H1 (cell line): Measurements from ENCODE around the gene CARD14. TPM values are rescaled to one million over a fixed set of nuclear protein-coding genes. Genes with fewer than 3 reads are reported as not detected.

Source experiments
- BACH1 ChIP-seq: IDR thresholded peaks from 2 replicates; pipeline ENCODE4 v1.6.1; 2012; ENCODE audit warnings: low read length, improper control_type of control experiment
- HDAC6 ChIP-seq: IDR thresholded peaks from one replicate; pipeline ENCODE4 v1.7.1; 2012; ENCODE audit warnings: low read depth, mild to moderate bottlenecking, inconsistent platforms, low read length, moderate library complexity
- SIRT6 ChIP-seq: IDR thresholded peaks from one replicate; pipeline ENCODE4 v1.7.1; 2012; ENCODE audit warnings: low read length, inconsistent platforms
- USF2 ChIP-seq: IDR thresholded peaks from 2 replicates; pipeline ENCODE4 v1.6.1; 2011; ENCODE audit warnings: low read length, improper control_type of control experiment
- polyA plus RNA-seq, 7 experiments: library from polyadenylated mRNA; depleted of rRNA in 3 of 7; stranded (reverse) in 5 of 7; unstranded in 2 of 7; fragments of >200 nt in 5 of 7; fragments of 200-250 nt in 2 of 7; gene quantifications; 1 replicate in 5 of 7; 2 replicates in 1 of 7; 4 replicates in 1 of 7; pipeline versions ENCODE4 v1.2.1 to v1.2.3, GENCODE V29; 2011 to 2013; ENCODE audit warnings: missing spikeins in 2 of 7, mixed read lengths in 2 of 7
- total RNA-seq: library from RNA; stranded (reverse); fragmentation: NEBNext Ultra II Directional; extraction: Animal tissue kit (Norgen Biotek cat#: 25700); gene quantifications from 2 replicates; pipeline ENCODE4 v1.2.1, GENCODE V29; 2021

Gene CARD14
- total and polyA plus RNA-seq, 2 of the 8 experiments (the other 6 are each of a cell fraction or from before 2014, with no cell fraction given) = 0.08 TPM; not detected in 1

- no peak for TF ChIP-seq USF2
- no peak for TF ChIP-seq HDAC6
- TF ChIP-seq SIRT6 = no peak
- TF ChIP-seq BACH1 = no peak
- TF ChIP-seq, all 59 proteins: peak for 0
These were observed 47.7 kb upstream of the CARD14 start (continued) for GRCh38 chr17:80122026-80122575.
